ENCODE data around the gene PALLD.

DNA sequence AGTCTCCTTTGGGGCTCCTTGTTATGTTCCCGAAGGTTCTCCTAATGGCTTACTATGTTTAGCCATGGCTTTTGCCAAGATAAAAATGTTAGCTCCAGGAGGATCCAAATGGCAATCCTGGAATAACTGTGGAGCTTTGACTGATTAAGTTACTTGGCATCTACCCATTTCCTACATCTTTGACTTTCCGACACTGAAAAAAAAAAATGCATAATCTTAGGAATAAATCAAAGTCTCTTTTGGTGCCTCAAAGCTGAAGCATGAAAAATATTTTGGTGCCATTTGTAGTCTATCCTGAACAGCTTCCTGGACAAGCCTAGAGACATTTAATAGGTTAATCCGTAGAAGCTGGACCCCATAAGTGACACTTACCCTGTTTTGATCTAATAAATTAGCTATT lies 191.7 kb downstream of the PALLD start:
- TF ChIP-seq, protein P1, sequence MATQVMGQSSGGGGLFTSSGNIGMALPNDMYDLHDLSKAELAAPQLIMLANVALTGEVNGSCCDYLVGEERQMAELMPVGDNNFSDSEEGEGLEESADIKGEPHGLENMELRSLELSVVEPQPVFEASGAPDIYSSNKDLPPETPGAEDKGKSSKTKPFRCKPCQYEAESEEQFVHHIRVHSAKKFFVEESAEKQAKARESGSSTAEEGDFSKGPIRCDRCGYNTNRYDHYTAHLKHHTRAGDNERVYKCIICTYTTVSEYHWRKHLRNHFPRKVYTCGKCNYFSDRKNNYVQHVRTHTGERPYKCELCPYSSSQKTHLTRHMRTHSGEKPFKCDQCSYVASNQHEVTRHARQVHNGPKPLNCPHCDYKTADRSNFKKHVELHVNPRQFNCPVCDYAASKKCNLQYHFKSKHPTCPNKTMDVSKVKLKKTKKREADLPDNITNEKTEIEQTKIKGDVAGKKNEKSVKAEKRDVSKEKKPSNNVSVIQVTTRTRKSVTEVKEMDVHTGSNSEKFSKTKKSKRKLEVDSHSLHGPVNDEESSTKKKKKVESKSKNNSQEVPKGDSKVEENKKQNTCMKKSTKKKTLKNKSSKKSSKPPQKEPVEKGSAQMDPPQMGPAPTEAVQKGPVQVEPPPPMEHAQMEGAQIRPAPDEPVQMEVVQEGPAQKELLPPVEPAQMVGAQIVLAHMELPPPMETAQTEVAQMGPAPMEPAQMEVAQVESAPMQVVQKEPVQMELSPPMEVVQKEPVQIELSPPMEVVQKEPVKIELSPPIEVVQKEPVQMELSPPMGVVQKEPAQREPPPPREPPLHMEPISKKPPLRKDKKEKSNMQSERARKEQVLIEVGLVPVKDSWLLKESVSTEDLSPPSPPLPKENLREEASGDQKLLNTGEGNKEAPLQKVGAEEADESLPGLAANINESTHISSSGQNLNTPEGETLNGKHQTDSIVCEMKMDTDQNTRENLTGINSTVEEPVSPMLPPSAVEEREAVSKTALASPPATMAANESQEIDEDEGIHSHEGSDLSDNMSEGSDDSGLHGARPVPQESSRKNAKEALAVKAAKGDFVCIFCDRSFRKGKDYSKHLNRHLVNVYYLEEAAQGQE (IDR thresholded peaks at IDR 0.05; ENCODE audit: insufficient read depth in 1 of 2, low read depth in 2 of 2, low read length in 1 of 2) = no peak
- TF ChIP-seq POLR2AphosphoS5 (IDR thresholded peaks at IDR 0.05; ENCODE audit: low read depth, low read length) (no peak), TCF7L2 (IDR thresholded peaks at IDR 0.05; ENCODE audit: low read depth, low read length) (no peak)
- TF ChIP-seq, protein P2, sequence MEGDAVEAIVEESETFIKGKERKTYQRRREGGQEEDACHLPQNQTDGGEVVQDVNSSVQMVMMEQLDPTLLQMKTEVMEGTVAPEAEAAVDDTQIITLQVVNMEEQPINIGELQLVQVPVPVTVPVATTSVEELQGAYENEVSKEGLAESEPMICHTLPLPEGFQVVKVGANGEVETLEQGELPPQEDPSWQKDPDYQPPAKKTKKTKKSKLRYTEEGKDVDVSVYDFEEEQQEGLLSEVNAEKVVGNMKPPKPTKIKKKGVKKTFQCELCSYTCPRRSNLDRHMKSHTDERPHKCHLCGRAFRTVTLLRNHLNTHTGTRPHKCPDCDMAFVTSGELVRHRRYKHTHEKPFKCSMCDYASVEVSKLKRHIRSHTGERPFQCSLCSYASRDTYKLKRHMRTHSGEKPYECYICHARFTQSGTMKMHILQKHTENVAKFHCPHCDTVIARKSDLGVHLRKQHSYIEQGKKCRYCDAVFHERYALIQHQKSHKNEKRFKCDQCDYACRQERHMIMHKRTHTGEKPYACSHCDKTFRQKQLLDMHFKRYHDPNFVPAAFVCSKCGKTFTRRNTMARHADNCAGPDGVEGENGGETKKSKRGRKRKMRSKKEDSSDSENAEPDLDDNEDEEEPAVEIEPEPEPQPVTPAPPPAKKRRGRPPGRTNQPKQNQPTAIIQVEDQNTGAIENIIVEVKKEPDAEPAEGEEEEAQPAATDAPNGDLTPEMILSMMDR (IDR thresholded peaks at IDR 0.05) = no peak

All from Panc1 (cell line).